SK-N-DZ (cell line): ENCODE results near the gene CDH11.
A peak's percentile ranks its signal among the peaks of the same experiment; 100 is the strongest.

Experiments
- DNase-seq: peaks from one replicate; pipeline ENCODE4 v3.0.0-alpha.2; 2015; ENCODE audit warnings: low spot score

The CDH11 gene

DNA sequence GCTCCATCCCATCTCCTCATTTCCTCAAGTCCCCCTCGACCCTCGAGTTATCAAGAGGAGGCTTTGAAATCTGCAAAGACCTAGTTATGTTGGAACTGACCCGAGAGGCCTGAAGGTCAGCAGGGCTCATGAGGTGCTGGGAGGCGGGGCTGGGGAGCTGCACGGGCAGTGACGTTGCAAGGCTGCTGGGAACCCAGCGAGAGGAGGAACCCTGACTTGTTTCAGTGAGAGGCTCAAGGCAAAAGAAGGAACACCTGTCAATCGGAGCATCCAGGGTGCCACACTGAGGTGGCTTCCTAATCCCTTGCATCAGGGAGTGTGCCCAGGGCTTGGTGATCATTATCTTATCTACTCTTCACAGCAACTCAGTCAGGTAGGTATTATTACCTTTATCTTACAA lies 86.9 kb downstream of the CDH11 start:
- no peak for DNase-seq

DNA sequence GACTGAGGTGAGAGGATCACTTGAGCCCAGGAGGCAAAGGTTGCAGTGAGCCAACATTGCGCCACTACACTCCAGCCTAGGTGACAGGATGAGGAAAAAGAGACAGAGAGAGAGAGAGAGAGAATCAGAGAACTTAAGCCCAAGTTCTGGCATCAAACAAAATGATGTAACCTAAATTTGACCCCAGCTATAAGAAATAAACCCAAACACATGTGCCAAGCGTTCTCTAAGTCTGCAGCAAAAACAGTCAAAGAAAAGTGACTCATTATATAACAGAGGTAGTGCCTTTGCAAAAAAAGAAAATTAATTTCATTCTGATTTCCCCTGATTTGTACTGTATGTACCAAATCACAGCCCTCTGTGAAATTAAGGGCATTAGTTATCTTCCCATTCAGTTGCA lies 89.5 kb downstream of the CDH11 start:
- no peak for DNase-seq

DNA sequence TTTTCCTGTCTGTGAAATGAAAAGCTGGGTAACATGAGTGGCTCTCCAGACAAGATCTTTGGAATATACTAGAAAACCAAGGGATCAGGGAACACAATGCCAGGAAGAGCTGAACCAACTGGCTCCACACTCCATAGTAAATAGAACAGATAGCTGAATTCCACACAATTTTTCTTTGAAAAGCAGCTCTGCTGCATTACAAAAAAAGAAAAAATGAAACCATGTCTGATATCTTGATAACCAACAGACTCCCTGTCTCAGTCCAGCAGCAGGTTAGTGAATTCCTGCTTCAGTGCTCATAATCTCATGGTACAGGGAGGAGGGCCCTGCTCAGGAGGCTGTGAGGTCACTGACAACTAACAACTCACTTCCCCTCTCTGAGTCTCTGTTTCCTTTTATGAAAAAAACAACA lies 97.1 kb downstream of the CDH11 start:
- peak; percentile 34 for DNase-seq

DNA sequence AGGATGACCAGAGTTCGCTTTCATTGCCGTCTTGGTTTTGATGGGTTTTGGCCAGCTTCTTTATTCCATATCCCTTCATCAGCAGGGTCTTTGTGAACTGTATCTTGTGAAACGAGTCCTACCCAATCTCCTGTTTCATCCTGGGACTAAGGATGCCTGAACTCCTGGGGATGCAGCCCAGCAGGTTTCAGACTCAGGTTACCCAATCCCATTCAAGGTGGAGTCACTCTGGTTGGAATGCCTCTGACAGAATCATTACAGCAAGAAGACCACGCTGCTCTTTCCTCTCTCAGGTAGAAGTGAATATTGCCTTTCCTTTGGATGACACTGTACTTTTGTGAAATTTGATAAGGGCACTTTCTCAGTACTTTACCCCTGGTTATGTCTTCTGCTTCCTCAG lies 98.1 kb downstream of the CDH11 start:
- no peak for DNase-seq

DNA sequence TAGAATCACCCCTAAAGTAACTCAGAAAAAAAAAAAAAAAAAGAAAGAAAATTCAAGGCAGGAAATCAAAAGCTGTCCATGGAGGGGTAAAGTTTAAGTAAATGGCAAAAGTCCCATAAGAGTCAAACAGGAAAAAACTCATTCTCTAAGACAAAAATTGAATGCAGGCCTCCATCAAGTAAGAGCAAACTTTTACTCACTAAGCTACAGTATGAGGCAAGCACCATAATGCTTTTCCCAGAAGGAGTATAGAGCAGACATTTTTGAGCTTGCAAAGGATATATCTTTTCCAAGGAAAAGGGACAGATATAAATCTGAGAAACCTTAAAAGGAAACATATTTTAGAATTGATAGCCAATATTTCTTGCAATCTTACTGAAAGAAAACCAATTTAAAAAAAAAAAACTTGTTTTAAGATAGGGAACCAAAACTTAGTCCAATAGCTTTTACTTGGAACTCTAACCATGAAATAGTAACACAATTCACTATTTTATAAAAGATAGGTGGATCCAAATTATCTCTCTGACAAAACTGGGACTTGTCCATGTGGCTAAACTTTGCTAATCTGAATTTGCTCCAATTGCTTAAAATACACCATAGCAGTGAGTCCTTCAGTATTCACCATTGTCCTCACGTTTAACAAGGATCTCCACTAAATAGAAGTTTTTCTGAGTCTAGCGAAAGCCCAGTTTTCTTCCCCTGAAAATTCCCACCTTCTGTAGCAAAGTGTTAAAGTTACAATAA lies 99.8 kb downstream of the CDH11 start:
- DNase-seq: no peak

DNA sequence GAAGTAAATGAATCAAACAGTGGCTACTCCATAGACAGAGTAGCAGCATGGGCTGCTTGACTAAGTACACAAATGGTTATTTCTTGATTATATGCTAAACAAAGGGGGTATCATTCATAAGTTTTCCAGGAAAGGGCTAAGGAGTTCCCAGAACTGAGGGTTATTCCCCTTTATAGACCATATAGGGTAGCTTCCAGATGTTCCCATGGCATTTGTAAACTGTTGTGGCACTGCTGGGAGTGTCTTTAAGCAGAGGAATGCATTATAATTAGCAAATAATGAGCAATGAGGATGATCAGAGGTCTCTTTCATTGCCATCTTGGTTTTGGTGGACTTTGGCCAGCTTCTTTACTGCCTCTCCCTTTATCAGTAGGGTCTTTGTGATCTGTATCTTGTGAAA lies 105.1 kb downstream of the CDH11 start:
- no peak for DNase-seq

DNA sequence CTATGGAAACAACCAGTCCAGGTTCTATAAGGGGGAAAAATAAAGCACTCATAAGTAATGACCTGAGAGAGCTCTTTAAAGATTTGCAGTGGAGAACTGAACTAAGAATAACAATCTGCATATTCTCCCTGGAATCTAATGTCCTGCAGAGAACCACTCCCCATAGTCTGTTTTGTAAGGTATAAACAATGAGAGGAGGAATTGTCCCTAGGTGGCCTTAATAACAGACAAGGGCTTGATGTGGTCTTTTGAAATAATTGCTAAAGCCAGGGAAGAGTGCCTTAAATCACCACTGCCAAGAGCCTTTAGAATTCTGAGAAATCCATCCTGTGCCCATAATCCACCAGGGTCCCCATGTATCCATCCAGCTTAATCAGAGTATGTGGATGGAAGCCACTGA lies 106.3 kb downstream of the CDH11 start:
- no peak for DNase-seq

DNA sequence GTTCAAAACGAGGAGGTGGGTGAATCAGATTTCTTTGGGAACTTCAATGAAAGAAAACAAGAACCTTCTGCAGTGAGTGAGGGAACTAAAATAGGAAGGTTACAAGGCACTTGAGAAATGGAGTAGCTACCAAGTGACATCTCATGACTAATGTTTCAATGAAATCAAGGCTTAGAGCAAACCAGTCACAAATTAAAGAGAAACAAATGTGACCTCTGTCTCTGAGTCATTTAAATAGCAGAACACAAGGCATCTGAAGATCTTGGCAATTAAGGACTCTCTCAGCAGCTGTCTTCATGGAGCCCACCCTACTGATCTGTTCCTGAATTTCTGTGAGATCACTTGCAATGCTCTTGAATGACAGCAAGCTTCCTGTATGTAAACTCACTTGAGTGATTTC lies 109.5 kb downstream of the CDH11 start:
- no peak for DNase-seq

DNA sequence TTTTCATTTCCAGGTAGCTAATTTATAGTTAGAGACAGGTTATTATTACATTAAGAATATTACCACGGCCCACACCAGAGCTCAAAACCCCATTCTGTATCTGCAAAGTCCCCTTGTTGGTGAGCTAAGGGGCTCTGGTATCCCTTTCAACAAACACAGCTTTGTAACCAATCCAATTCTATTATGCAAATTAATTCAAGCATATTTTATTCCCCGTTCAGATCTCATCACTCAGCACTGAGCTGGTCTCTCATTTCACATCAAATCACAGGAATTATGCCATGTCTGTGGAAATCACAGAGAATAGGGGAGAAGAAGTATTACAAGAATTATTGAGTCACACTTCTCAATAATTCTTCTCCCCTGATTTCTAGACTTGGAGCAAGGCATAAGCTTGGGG lies 111.7 kb downstream of the CDH11 start:
- no peak for DNase-seq

DNA sequence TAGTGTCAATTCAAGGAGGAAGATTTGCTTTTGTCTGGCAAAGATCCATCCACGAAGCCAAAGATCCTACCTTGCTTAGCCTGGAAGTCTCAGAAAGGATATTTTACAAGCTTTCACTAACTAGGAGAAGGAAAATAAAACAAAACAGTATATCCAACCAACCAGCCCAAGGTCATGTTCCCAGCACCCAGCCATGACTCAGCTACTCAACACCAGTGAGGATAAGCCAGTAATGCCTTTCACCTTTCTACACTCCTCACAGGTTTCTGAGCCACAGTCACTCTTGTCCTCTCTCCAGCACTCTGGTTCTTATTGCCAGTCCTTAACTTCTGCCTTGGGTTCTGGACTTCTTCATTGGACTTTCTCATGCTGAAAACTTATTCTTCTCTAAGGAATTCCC lies 116.2 kb downstream of the CDH11 start:
- no peak for DNase-seq

DNA sequence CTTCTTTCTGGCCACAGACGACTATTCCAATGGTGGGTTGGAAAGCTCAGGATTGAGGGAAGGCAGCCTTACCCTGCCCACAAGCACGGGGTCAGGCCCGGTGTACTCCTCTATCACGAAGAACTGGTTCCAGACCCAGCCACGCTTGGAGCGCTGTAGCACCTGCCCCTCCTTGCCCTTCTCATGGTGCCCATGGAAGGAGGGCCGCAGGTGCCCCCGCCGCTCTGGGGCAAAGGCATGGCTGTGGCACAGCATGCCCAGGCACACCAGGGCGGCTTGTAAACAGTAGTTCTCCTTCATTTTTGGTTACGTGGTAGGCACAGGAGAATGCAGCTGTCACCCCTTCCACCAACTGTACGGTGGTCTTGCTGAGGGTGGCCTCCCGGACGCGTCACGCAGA lies 117.3 kb downstream of the CDH11 start:
- DNase-seq: no peak

DNA sequence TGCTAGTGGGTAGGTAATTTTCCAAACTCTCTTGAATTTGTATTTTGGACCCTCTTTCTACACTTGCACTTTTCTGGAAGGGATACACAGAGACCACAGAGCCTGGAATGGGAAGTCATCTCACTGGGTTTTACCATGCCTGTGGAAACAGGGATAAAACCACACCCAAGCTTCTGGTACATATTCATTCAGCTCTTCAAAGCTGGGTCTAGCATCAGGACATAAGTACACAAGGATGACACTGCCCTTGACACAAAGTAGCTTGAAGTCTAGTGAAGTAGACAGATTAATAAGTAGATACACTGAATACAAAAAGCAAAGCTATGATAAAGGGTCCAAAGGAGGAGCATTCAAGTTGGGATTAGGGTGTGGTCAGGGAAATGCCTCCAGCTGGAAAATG lies 118.2 kb downstream of the CDH11 start:
- DNase-seq: no peak

DNA sequence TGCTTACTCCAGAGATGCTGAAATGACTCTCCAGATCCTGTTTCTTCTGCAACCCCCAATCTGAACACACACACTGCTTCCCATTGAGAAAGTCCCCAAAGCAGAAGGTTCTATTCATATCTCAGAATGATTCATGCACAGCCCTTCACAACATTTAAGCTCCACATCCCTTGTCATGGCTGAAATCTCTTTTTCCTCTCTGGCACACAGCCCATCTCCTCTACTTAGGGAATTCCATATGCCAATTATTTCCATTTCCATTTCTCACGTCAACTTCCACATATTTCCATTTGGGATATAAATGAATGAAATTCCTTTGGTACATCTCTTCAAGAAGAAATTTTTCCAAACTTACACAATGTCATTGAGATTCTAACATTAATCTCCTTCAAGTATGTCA lies 119.6 kb downstream of the CDH11 start:
- no peak for DNase-seq

DNA sequence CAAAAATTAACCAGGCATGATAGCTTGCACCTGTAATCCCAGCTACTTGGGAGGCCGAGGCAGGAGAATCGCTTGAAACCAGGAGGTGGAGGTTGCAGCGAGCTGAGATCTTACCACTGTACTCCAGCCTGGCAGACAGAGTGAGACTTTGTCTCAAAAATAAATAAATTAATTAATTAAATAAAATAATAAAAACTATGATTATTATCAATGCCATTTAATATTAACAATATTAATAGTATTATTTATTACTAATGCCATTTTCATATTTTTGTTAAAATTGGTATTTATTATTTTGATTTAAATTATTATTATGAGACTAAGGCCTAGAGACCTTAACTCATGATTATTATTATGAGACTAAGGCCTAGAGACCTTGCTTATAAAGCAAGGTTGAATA lies 121.2 kb downstream of the CDH11 start:
- no peak for DNase-seq

DNA sequence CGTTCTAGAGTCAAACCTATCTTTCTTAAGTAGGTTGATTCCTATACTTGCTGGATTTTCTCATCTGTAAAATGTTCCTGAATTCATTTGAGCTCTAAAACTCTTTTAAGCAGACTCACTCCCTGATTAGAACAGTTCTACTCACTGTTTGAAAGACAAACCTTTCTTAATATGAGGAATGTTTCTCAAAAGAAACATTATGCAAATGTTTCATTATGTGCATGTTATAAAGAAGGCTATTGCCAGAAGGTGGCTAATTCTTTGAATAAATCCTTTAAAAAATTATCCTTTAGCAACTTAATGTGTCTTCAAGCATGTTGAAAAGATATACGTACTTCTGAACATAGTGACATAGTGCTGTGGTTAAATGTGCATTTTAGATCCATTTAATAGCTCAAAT lies 124.1 kb downstream of the CDH11 start:
- no peak for DNase-seq

DNA sequence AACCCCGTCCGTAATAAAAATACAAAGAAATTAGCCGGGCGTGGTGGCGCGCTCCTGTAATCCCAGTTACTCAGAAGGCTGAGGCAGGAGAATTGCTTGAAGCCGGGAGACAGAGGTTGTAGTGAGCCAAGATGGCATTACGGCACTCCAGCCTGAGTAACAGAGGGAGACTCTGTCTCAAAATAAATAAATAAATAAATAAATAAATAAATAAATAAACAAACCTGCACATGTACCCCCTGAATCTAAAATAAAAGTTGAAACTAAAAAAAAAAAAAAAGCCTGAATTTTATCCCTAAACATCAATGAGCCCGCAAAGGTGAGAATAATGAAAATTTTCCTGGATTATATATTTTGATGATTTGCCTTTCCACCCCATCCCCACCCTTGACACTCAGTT lies 124.7 kb downstream of the CDH11 start:
- DNase-seq: no peak

DNA sequence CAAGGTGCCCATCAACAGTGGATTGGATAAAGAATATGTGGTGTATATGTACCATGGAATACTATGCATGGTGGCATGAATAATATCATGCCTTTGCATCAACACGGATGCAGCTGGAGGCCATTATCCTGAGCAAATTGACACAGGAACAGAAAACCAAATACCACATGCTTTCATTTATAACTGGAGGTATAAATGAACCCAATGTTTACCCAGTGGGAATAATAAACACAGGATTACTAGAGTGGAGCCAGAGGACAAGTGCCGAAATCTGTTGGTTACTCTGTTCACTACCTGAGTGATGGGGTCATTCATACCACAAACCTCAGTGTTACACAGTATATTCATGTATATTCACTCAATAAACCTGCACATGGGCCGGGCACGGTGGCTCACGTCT lies 125.2 kb downstream of the CDH11 start:
- DNase-seq: no peak

DNA sequence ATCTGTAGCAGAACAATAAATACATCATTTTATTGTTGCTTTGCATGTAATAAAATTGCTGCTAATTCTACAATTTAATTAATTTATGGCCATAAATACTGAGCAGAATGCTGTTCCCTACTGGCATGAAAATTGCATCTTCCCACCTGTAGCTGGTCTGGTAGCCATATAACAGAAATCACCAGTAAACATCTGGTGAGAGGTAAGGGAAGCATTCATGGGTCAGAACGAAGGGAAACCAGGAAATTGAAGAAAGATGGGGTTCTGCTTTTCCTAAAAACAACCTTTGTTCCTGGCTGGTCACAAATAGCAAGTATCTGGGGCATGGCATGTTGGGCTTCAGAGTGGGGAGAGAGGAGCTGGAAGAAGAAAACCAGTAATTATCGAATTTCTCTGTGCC lies 128.4 kb downstream of the CDH11 start:
- no peak for DNase-seq

DNA sequence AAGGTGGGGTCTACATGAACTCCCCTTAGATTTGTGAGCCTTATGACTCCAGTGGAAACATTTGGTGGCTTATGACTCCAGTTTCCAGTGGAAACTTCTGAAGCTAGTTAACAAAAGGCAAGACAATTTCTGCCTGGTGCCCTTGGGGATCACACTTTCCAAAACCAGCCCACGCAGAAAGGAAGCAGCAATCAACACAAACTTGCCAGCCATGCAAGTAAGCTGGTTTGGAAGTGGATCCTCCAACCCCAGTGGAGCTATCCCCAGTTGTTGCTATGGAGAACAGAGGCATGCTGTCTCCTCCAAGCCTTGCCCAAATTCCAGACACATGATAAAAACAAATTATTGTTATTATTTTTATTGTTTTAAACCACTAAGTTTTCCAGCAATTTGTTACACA lies 130.9 kb downstream of the CDH11 start:
- no peak for DNase-seq

DNA sequence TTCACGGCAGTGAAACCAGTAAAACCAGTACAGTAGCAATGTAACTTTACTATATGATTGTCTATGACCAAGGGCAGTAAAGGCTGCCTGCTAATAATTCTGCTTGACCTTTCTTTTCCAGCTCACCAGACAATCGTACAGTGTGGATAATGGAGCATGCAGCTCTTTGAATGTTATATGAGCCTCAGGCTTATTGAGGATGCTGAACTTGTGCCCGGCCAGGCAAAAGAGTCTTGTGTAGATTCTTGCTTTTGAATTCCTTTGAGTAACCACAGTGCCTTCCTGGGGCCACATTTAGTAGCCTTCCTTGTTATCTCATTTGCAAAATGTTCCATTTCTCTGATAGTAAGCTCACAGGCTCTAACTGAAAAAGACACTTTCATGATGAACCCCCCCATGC lies 131.8 kb downstream of the CDH11 start:
- DNase-seq: no peak

DNA sequence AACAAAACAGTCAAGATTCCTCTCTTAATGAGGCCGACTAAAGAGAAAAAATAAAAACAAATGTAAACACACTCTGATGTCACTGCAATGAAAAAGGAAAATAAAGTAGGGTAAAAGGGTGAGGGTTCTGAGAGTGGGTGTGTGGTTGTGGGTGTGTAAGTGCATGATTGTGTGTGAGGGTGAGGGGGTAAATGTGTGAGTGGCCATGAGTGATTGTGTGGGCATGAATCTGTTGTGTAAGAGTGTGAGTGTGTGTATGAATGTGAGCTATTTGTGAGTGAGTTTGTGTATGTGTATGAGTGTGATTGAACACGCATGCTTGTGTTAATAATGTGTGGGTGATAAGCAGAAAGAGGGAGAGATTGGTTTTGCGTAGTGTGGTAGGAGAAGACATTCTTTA lies 132.8 kb downstream of the CDH11 start:
- DNase-seq: no peak

DNA sequence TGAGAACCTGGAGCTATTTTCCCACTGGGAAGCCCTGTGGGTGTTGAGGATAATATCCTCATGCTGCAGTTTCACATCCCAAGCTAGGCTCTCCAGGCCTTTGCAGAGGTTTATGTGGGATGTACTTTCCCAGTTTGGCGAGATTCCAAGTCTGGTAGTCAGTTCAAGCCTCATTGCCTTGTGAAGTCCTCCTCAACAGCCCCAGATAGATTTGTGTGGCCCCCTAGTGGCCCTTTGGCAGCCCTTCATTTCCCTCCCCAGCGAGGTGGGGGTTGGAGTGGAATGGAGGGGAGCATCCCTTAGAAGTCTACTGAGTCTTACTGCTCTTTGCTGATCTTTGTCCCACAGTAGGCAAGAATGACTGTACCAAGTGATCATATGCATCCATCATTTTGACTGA lies 137.9 kb downstream of the CDH11 start:
- peak; percentile 80 for DNase-seq

DNA sequence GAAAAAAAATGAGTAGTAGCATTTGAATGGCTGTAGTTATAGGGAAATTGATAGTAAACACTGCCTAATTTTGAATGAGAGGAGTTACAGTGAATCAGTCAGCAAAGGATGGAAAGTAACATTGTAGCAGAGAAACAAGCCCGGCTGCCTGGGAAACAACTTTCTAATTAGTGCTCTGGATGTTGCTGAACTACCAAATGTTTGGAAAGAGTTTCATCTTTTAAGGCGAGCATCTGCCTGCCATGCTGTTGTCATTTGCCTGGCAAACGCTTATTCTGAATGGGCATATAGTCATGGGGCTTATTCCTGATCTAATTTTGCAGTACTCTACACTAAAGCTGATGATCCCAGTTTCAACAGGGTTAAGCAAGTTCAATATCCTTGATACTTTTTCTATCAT lies 138.6 kb downstream of the CDH11 start:
- no peak for DNase-seq

DNA sequence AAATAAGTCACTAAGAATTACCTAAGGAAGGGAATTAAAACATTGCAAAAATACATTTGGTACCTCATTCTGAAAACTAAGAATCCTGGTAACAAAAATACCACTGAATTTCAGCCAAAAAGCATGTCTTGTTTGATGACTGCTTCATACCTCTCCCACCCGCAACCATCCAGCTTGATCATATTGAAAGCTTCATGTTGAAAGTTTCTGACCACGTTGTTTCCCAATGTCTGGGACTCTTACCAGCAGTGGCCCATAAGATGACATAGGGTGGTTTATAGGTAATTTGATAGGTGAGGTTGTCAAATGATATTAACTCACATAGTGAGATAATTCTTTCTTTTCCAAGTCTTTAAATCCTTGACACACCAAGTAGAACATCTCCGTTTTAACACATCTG lies 139.3 kb downstream of the CDH11 start:
- no peak for DNase-seq
